NCI-H1694 (cell line): ENCODE results near the gene APBB3.

Experiments
- DNase-seq: peaks from one replicate; lab custom pipeline; 2025; lab: John Stamatoyannopoulos, UW

The APBB3 gene

GRCh38 chr5:140574165-140574564 is 9.8 kb upstream of the APBB3 start:
- no peak for DNase-seq

DNA sequence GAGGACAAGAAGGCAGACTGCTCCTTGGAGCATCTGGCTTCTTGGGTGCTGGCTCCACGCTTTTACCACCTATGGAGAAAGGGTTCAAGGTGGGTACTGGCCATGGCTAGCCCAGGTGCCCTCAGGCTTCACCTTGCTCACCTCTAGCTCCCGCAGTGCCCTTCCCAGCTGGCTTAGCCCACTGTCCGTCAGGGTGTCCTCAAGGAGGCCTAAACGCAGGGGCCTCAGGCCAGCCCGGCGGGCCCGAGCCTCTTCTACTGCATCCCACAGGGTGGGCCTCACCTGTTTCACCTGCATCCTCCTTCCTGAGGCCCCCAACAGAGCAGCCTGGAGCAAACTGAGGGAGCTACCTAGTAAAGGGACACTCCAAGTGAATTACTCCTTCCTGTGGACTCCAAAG is 9.3 kb upstream of the APBB3 start:
- DNase-seq, result no peak

DNA sequence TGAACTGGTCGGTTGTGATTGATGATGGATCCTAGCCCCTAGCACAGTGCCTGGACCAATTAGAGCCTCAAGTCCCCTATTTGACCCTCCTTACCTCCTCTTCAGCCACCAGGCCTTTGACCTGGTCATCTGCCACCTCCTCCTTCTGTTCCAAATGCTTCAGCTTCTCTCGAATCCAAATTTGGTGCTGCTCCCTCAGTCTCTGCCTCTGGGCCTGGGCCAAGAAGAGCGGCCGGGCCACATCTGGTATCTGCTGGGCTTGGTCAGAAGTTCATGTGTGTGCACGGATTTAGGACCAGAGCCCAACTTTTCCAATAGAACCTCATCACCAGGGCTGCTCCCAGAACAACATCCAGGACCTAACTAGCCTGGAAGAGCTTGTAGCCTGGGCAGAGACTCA is 6.7 kb upstream of the APBB3 start:
- no peak for DNase-seq

DNA sequence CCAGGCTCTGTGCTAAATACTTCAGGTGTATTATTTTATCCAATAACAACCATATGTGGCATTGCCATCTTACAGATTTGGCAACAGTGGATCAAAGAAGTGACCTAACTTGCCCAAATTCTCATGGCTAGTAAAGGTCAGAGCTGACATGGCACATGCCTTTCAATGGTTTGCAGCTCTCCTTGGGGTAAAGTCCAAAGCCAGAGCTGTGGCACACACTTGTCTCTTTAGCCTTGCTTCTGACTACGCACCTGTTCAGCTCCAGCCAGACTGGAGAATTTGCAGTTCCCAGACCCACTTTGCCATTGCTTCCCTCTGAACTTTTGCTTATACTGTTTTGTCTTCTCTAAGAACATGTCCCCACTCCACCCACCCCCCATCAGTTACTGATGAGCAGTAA is 6.1 kb upstream of the APBB3 start:
- no peak for DNase-seq

DNA sequence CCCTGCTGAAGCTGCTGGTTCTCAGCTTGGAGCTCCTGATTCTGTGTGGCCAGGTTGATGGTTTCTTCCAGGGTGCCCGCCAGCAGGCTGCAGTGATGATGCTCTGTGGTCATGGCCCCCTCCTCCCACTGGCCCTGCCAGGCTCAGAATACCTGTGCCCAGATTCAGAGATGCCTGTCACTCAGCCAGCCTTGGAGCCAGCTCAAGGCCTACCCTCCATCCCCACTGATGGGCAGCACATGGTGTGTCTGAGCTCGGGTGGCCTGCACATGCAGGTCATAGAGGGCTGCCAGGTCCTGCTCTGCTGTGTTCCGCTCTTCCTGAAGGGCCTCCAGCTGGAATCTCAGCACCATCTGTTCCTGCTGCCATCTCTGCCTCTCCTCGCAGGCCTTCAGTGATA is 5.7 kb upstream of the APBB3 start:
- no peak for DNase-seq

- DNase-seq, result no peak
Measured at GRCh38 chr5:140569197-140569596, 4.8 kb upstream of the APBB3 start.

GRCh38 chr5:140568443-140569063 is 4.2 kb upstream of the APBB3 start:
- no peak for DNase-seq

- DNase-seq, result no peak
Measured at GRCh38 chr5:140567871-140568270, 3.5 kb upstream of the APBB3 start.

- no peak for DNase-seq
Measured at GRCh38 chr5:140567136-140567818, 2.9 kb upstream of the APBB3 start.

GRCh38 chr5:140566665-140567064 is 2.3 kb upstream of the APBB3 start:
- DNase-seq, result no peak

DNA sequence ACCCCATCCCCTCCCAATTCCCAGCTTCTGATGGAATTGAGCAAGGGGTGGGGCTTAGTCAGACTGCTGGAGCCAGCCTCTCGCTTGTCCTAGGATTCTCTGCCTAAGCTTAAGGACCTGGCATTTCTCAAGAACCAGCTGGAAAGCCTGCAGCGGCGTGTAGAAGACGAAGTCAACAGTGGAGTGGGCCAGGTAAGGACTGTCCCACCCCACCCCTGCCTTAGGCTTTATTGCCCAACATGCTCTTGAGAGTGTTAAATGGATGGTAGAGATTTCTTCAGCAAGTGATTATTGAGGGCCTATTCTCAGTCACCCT is 1.3 kb upstream of the APBB3 start:
- no peak for DNase-seq

DNA sequence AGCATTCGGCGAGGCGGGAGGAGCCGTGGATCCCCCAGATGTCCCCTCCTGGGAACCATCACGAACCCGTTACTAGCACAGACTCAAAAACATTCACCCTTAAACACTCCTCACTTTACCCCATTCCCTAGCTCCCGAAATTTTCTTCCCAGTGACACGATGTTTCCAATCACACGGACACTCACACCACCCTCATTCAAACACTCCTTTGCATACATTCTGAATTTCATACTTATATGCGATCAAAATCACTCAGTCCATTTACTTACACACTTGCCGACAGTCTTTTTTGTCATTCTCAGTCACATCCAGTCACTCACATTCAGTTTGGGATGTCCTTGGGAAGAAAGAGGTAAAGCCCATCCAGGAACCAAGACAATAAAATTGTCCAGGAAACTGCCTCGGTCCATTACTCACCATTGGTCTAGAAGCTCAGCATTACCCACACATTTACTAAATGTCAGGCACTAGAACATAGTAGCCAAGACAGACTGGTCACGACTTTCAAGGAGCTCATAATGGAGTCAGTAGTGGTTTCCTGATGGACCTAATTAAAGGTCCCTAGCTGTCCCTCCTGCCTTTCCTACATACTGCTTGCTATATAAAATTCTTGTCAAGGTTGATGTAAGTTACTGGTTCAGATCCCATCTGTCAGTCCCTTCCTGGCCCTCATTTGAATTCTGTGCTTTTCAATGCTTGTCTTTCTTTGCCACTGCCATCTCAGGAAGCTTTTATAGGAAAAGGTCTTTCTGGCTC is 804 bp upstream of the APBB3 start:
- no peak for DNase-seq

GRCh38 chr5:140563596-140563995 is 802 bp downstream of the APBB3 start:
- no peak for DNase-seq

- DNase-seq, result no peak
Measured at GRCh38 chr5:140561753-140562523, 2.5 kb downstream of the APBB3 start.

GRCh38 chr5:140560227-140560626 is 4.2 kb downstream of the APBB3 start:
- no peak for DNase-seq

GRCh38 chr5:140558542-140558941 is 5.9 kb downstream of the APBB3 start:
- DNase-seq, result no peak

DNA sequence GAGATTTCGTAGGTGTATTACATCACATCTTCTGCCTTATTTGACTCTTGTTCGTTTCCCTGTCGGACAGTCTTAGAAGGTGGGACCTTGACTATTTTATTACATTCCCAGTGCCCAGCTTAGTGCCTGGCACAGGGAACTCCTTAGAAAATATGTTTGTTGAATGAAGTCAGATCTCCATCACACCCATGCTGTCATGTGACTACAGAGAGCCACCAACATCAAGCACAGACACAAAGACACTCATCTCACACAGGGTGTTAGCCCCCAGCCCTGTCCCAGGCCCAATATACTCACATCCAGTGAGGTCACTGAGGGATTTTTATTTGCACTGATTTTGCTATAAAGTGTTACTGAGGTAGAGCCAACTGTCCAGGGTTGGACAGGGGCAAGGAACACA is 6.4 kb downstream of the APBB3 start:
- DNase-seq, result no peak

GRCh38 chr5:140557136-140557805 is 7.1 kb downstream of the APBB3 start, which contains the start of gene SRA1:
TSS of gene SRA1 (minus strand) at chr5:140557473. CDS start at chr5:140557452, 21 bp downstream.
- peak; percentile 65 for DNase-seq

DNA sequence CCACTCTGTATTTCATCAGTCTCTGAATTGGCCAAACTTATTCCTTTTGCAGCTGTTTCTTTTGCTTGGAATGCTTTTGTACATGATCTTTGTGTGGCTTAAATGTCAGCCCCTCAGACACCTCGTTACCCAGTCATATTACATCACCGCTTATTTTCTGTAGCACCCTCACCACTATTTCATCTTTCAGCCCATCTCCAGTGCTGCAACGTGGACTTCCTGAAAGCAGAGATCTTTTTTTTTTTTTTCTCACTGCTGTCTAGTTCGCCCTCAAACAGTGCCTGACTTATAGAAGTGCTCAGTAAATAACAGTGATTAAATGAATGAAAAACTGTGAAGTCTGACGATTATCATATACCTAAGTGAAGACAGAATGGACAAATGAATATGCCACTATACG is 8.0 kb downstream of the APBB3 start:
- DNase-seq, result no peak

DNA sequence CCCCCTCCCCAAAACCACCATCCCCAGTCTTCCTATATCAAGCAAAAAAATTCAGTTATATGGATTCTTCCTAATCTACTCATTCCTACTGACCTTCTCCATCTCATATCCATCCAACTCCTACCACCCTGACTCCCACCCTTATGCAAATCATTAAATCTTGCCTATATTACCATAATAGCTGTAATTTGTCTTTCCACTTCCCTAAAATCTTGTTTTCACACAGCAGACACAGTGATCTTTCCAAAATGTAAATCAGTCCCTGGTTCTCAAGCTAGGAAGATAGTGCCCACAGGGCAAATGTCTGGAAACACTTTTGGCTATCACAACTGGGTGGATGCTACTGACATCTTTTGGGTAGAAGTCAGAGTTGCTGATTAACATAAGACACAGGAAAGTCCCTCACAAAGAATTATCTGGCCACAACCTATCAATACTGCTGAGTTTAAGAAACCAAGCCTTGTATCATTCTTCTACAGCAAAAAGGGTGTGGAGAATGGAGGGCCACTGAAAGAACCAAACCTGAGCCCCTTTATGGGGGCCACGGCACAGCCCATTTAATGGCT is 8.6 kb downstream of the APBB3 start:
- DNase-seq, result no peak

GRCh38 chr5:140554454-140554853 is 9.9 kb downstream of the APBB3 start:
- DNase-seq, result no peak

- no peak for DNase-seq
Measured at GRCh38 chr5:140553657-140554056, 10.7 kb downstream of the APBB3 start.
